GM13976 (cell line): ENCODE measurements around the gene GPR55.
A peak's percentile ranks its signal among the peaks of the same experiment; 100 is the strongest.

Experiments used
- DNase-seq: peaks from one replicate; pipeline ENCODE4 v3.0.0; 2012; ENCODE audit warnings: low spot score
- in situ Hi-C: fragments of 300-500 bp; cut with MboI; formaldehyde crosslinking; loops from one replicate; pipeline ENCODE4 v1.12.0; 2022; ENCODE audit warnings: low sequenced_read_pairs, mixed read lengths, inconsistent platforms; ENCODE audit not compliant: unreplicated experiment
- TF ChIP-seq, protein P1 (sequence below): IDR thresholded peaks from 2 replicates; pipeline ENCODE4 v1.5.1; 2012; ENCODE audit warnings: borderline replicate concordance, mild to moderate bottlenecking; ENCODE audit not compliant: insufficient read depth; ENCODE audit errors: extremely low read depth, missing control alignments, control extremely low read depth

GPR55 gene

GRCh38 chr2:230895536-230896345 lies 29.3 kb downstream of the GPR55 start:
- in situ Hi-C loops, result no loop called here
- TF ChIP-seq, protein P1, sequence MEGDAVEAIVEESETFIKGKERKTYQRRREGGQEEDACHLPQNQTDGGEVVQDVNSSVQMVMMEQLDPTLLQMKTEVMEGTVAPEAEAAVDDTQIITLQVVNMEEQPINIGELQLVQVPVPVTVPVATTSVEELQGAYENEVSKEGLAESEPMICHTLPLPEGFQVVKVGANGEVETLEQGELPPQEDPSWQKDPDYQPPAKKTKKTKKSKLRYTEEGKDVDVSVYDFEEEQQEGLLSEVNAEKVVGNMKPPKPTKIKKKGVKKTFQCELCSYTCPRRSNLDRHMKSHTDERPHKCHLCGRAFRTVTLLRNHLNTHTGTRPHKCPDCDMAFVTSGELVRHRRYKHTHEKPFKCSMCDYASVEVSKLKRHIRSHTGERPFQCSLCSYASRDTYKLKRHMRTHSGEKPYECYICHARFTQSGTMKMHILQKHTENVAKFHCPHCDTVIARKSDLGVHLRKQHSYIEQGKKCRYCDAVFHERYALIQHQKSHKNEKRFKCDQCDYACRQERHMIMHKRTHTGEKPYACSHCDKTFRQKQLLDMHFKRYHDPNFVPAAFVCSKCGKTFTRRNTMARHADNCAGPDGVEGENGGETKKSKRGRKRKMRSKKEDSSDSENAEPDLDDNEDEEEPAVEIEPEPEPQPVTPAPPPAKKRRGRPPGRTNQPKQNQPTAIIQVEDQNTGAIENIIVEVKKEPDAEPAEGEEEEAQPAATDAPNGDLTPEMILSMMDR, result no peak
- no peak for DNase-seq

DNA sequence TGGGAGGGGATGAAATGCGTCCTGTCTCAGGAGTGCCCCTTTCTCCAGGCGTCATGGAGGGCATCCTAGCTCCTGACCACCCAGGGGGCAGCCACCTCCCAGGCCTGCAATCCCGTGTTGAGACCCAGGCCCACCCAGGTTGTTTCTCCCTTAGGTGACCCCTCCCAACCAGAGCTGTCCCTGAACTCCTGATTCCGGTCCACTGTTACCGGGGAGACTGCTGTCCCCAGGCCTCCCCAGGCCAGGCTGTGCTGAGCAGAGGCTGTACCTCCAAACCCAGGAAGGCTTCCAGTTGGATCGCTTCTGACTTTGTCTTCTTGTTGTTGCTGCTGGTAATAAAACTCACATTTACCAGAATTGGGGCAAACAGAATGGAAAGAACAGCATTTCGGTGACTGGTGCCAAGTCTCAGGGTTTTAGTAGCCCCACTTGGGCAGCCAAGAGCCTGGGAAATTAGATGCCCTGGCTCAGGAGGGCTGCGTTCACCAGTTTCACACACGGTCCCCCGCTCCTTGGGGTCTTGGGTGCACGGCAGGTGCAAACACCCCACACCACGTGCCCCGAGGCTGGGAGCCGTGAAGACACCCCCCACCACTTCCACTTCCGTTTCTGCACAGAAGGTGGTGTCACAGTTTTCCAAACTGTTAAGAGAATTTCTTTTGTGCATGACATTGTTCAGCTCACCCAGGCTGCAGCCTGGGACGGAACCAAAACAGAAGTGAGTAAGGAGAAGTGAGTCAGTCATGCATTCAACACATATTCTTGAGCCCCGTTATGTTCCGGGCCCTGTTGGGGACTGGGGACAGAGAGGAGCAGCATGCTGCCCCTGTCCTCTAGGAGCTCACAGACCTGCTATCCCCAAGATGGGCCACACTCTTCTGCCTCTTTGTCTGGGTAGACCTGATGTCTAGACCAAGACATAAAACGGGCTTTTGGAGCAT lies 30.9 kb downstream of the GPR55 start:
- in situ Hi-C loops, result no loop called here
- TF ChIP-seq, protein P1, result no peak

GRCh38 chr2:230893338-230893737 lies 31.7 kb downstream of the GPR55 start:
- DNase-seq, result peak; percentile 67
- in situ Hi-C loops, result no loop called here
- TF ChIP-seq, protein P1, result no peak

More for the DNA sequence above, 30.9 kb downstream of the GPR55 start:
- DNase-seq, result peak; percentile 67

DNA sequence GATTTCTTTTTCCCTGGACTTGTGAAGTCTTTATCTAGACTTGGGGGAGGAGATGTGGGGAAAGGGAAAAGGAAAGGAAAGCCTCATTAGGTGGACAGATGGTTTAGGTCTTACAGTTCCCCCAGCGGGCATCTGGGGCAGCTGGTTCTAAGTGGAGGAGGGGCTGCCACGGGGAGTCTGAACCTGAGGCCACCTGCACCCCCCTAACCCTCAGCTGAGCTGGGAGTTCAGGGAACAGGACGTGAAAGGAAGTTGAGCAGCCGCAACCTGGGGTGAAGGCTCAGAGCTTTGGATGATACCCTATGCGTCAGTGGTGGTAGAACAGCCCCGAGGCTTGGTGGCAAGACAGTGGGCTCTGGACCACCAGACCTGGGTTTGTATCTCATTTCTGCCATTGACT lies 33.5 kb downstream of the GPR55 start:
- DNase-seq, result no peak
- in situ Hi-C loops, result no loop called here
- TF ChIP-seq, protein P1, result no peak

- DNase-seq, result no peak
- TF ChIP-seq, protein P1, result no peak
- in situ Hi-C loops, result no loop called here
Observed at GRCh38 chr2:230891064-230891463, 34.0 kb downstream of the GPR55 start.

GRCh38 chr2:230890646-230891045 lies 34.4 kb downstream of the GPR55 start:
- TF ChIP-seq, protein P1, result no peak
- in situ Hi-C loops, result no loop called here
- no peak for DNase-seq
